Hepatocyte (in vitro differentiated cells): Measurements from ENCODE around the gene UBE2L3.

Experiments
- CTCF ChIP-seq: fragments of 200-600 bp; sonication (generic); IDR thresholded peaks from 2 replicates; pipeline ENCODE4 v1.5.1; 2016; ENCODE audit warnings: antibody characterized with exemption, mild to moderate bottlenecking; ENCODE audit not compliant: poor library complexity
- EZH2 ChIP-seq: fragments of 200-600 bp; sonication (generic); IDR thresholded peaks from 2 replicates; pipeline ENCODE4 v1.6.1; 2016; ENCODE audit warnings: antibody characterized with exemption, mild to moderate bottlenecking, borderline replicate concordance
- EZH2phosphoT487 ChIP-seq: fragments of 200-600 bp; sonication (generic); IDR thresholded peaks from one replicate; pipeline ENCODE4 v1.6.1; 2018; ENCODE audit warnings: antibody characterized with exemption, mild to moderate bottlenecking, low read depth, moderate library complexity; ENCODE audit not compliant: unreplicated experiment, severe bottlenecking

DNA sequence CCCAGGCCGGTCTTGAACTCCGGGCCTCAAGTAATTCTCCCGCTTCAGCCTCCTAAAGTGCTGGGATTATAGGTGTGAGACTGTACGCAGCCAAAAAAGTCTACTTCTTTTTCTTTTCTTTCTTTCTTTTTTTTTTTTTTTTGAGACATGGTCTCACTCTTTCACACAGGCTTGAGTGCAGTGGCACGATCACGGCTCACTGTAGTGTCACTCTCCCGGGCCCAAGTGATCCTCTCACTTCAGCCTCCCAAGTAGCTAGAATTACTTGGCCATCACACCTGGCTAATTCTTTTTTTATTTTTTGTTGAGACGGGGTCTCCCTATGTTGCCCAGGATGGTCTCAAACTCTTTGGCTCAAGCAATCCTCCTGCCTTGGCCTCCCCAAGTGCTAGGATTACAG, 3.6 kb upstream of the UBE2L3 start:
- TF ChIP-seq EZH2 (no peak), CTCF (no peak), EZH2phosphoT487 (no peak)
